Muscle of back (tissue), 11 donors: ENCODE data around the gene REEP2. TPM values are rescaled to one million over a fixed set of nuclear protein-coding genes. Genes with fewer than 3 reads are reported as not detected.

Source experiments
- DNase-seq, 3 donors: peaks; one replicate each; pipeline versions ENCODE4 v3.0.0 to v3.0.0-alpha.2; 2013
- polyA plus RNA-seq, 10 donors: library from polyadenylated mRNA; unstranded; fragments of 120-200 nt; gene quantifications; one replicate each; pipeline ENCODE4 v1.2.1, GENCODE V29; 2013; ENCODE audit not compliant: insufficient read length in 10 of 10

Gene REEP2
- polyA plus RNA-seq, 10 donors: 9.4 to 28.3 (median 16.7) TPM

DNA sequence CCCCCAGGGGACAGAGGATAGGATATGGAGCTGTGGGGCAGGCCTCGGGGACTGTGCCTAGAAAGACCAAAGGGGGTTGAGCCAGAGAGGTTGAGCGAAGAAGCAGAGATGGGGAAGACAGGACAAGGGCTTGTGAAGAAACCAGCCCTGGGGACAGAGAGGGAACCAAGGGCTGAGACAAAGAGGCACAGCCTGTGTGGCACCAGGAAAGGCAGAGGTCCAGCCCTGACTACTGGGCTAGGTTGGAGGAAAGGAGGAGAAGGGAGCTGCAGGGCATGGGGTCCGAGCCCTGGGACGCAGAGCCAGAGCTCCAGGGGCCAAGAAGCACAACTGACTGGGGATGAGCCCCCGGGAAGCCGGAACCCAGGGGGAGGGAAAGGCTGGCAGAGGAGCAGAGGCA is 9.2 kb downstream of the REEP2 start:
- DNase-seq: no peak

- DNase-seq: peak in 1 of 3 donors; percentile 36
Observed at GRCh38 chr5:138448481-138449398, 9.9 kb downstream of the REEP2 start.

- DNase-seq: peak; percentile 73 to 94 (median 91)
Observed at GRCh38 chr5:138449501-138450239, 10.8 kb downstream of the REEP2 start.

- DNase-seq: no peak
Observed at GRCh38 chr5:138450971-138451370, 12.1 kb downstream of the REEP2 start.

DNA sequence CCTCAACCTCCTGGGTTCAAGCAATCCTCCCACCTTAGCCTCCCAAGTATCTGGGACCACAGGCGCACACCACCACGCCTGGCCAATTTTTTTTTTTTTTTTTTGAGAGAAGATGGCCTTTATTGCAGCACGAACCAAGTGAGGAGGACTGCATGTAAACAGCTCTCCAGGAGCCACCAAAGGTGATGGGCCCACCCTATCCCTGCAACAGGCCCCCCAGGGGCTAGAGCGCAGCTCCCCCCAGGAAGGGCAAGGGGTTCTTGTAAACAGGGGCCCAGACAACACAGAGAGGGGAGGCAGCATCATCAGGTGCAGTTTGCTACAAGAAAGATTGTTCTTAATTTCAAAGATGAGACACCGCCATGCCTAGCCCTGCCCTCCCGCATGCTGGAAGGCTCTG is 13.9 kb downstream of the REEP2 start:
- DNase-seq: no peak

GRCh38 chr5:138453590-138453989 is 14.7 kb downstream of the REEP2 start:
- DNase-seq: no peak

- no peak for DNase-seq
Observed at GRCh38 chr5:138454121-138454520, 15.3 kb downstream of the REEP2 start.

DNA sequence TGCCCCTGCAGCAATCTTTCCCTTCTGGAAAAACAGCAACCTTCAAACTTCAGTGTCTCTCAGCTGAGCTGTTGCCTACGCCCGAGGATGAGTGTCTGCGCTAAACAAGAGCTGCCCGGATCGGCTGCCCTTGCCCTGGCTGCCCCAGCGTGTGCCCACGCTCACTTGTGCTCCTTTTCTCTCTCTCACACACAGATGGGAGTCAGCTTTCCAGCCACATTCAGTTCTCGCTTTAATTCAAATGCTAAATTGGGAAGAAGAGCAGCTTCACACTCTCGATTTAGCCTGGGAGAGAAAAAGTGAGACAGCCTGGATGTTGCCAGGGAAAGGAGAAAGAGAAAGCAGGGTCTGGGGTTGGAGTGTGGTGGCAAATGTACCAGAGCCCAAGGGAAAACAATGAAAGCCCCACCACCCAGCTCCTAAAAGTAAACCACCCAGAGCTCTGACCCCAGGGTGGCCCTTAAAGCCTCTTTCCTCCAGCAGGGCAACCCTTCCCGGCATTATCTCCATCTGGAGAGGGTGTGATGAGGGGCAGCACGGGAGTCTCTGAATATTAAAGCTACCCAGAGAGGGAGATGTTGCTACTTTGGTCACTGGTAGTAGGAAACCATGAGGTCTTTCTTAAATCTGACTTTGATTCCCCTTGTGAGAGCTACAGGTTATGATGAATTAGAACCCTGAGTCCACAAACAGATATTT is 16.5 kb downstream of the REEP2 start:
- DNase-seq: no peak

DNA sequence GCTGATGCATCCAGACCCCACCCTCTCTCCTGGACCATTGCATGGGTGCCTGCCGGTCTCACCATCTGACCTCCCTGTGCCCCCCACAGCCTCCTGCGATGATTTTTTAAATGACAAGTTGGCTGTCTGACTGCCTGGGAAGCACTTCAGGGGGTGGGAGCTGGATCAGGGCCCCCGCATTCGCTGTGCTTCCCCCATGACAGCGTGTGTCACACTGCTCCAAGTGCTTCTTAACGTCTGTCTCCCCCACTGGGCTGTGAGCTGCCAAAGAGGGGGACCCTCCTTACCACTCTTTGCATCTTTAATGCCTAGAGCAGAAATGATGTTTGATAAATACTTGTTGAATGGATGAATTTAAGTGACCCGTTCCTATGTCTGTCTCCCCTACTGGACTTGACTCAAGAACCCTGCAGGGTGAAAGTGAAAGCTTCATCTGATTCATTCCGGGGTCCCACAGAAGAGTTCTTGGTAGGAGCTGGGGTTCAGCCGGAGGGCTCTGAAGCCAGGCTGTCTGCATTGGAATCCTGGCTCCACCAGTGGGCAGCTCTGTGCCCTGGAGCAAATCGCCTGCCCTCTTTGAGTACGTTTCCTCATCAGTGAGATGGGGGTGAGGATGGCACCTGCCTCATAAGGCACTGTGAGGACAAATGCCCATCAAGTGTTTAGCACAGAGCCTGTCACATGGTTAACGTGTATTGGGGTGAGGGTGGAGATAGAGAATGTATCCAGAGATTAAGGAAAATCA is 18.8 kb downstream of the REEP2 start:
- no peak for DNase-seq

DNA sequence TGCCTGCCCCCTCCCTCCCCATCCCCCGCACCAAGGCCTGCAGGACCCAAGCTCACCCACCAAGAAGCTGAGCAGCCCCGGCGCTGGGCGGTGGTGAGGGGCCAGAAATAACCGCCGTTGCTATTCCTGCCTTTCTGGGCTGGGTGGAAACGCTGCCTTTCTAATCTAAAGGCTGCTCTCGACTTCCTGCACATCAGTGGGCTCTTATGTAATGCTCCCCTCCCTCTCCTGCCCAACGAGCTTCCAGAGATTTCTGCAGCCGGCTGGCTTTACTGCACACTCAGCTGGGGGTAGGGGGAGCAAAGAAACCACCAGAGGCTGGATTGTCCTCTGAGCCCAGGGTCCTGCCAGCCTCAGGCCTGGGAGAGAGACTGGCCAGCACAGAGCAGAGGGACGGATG is 19.5 kb downstream of the REEP2 start:
- no peak for DNase-seq

GRCh38 chr5:138458856-138459255 is 20.0 kb downstream of the REEP2 start:
- no peak for DNase-seq

GRCh38 chr5:138459311-138459933 is 20.6 kb downstream of the REEP2 start:
- peak in 1 of 3 donors; percentile 54 for DNase-seq

DNA sequence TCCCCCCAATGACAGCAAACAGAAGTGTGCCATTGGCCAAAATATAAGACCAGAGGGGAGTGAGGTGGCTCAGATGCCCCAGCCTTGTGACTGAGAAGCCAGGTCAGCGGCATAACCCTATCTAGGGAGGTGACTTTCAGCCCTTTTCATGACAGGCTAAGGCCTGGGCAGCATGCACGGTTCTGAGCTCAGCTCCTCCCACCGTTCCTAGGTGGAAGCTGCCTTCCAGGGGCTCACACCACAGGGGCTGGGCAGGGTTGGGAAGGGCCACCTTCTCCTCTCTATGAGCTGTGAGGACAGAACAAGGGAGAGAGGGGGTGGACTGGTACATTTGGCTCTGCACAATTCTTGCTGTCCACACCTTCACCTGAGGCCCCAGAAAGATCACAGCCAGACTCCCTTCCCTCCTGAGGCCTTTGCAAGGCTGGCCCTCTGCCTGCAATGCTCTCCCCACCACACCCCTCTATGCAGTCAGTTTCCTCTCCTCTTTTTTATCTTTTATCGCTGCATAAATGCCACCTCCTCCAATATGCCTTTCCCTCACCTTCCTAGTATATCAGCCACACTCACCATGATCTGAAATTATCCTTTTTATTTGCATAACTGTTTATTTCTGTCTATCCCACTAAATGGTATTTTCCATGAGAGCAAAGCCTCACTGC is 21.3 kb downstream of the REEP2 start:
- DNase-seq: no peak

DNA sequence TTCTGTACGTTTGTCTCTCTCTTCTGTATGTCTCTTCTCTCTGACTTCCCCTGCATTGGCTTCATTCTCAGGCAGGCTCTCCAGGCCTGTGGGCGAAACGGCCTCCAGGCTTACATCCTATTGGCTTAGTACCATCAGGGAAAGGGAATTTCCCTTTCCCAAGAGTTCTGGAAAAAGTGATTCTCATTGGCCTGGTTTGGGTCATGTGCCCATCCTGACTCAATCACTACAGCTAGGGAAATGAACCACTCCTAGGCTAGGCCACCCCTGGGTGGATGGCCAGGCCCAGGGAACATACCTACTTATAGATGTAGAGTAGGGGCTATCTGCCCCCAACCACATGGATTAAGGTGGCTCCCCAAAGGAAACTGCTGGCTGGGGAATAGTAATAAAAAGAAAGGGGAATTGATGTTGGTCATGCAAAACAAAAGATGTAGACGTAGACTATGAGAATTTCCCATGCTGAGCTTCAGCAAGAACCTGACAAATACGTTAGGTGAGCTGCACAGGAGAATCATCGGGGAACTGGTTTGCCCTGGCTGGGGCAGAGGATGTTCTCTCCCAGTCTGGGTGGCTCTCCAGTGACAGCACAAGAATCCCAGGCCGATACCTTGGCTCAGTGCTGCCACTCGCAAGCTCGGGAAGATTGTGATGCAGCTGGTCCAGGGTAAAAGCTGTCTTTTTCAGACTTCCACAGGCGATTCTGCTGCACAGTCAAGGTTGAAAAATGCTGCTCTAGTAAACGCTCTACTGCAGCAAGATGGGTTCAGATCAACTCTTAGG is 22.7 kb downstream of the REEP2 start:
- DNase-seq: peak in 1 of 3 donors; percentile 24

DNA sequence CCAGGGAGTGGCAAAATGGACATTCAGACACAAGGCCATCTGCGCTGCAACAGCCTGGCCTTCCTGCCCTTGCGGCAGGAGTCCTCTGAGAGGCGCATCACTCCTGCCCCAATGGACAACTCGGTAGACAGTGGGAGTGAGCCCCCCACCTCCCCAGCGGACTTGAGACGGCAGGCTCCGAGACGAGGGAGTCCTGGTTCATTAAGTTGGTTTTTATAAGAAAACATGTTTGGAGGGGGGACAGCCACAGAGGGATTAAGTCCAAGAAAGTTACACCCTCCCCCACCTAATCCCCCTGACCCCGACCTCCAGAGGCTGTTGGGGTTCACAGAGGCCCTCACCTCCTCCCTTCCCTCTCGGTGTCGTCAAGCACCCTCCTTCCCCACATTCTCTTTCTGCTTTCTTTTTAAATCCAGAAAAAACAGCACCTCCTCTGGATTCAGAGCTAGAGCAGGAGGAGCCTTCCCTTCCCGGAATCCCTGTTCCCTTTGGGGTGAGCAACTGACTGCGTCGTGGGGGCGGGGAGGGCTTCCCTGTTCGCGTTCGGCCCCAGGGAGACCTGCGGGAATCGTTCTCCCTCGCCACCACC is 24.7 kb downstream of the REEP2 start:
- no peak for DNase-seq

DNA sequence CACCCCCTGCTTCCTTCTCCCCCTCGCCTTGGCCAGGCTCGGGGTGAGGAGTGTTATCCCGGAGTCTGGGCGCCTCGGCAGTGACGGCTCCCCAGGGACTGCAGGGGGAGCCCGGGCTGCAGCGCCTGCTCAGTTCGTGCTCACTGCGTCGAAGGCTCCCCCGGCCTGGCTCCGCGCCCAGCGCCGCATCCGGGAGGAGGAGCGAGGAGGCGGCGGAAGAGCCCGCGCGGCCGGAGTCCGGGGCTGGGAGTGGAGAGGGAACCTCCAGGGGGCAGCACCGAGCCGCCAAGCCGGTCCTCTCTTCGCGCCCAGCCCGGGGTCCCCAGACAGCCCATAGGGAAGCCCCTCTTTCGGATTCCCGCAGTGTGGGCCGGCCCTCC is 25.1 kb downstream of the REEP2 start:
- peak; percentile 97 to 99 (median 99) for DNase-seq

- peak; percentile 99 to 100 (median 99) for DNase-seq
Observed at GRCh38 chr5:138464388-138465260, 25.8 kb downstream of the REEP2 start.
